ENCODE measurements around the gene RXRG.

Gene RXRG

GRCh38 chr1:165445388-165445787 lies 462 bp upstream of the RXRG start:
- DNase-seq: no peak

DNA sequence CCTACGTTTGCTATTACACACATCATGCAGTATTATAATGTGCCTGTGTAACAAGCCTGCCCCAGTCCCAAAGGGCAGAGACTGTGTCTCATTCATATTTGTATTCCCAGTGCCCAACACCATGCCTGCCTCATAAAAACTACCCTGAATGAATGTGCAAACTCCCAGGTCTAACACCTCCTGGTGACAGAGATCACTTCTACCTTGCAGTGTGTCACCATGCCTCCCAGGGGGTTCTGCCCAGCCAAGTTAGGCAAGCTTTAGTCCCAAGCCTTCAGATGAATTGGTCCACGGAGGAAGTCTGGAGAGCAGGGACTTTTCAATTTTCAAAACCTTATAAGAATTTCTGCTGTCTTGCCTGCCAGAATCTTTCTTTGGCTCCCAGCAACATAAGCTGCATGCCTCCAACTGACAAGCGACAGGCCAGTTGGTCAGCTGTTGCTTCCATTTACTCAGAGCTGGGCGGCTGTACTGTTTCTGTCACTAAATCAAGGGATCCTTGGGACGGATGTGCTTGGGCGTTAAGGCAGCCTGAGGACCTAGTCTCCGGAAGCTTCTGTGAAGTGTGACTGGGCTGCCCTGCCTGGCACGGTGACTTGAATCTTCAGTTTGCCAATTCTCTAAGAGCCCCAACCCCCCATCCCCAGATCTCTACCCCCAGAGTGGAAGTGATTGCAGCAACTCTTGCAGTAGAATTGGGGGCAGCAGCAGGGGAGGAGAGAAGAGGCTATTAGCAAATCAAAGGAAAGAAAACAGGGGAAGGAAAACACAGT lies 1.2 kb downstream of the RXRG start:
- no peak for DNase-seq

DNA sequence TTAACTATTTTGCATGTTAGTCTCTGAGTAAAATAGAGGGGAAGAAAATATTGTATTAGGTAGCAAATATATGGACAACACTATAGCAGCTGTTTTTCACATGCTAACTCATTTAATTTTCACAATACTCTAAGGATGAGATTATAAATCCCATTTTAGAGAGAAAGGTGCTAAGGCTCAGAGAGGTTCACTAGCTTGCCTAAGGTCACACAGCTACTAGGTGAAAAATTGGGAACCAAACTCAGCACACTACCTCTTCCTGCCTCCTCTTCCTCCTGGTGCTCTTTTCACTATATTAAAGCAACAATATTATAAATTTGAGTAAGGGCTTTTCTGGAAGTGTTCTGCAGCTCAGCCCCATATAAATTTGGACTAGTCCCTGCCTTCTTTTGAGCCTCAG lies 2.3 kb downstream of the RXRG start:
- DNase-seq: no peak

GRCh38 chr1:165442053-165442452 lies 2.9 kb downstream of the RXRG start:
- no peak for DNase-seq

DNA sequence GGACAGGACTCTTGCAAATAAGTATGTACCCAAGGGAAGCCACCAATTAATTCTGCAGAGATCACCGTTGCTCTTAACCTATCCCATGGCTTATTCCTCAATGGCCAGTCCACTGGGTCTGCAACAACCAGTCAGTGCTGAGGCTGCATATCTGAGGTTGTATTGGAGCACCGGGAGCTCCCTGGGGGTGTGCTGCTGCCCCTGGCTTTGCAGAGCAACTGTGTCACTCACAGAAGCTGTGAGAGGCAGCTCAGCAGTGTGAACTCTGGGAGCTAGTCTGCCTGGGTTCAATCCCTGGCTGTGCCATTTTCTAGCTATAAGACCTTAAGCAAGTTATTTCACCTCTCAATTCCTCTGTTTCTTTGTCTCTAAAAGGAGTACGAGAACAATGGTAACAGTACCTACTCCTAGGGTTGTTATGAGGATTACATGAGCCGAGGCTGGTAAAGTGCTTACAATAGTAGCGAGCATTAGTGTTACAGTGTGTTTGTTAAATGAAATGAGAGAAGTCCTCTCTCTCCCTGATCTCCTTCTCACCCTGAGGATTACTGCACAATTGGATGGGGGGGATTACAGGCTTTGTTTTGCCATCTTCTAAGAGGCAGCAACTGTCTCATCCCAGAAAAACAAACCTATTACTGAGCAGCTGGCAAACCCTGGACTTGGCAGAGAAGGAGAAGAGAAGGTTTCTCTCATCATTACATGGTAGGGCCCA lies 3.6 kb downstream of the RXRG start:
- no peak for DNase-seq

- no peak for DNase-seq
These were observed 5.6 kb downstream of the RXRG start for GRCh38 chr1:165439330-165439729.

GRCh38 chr1:165436994-165437393 lies 7.9 kb downstream of the RXRG start:
- DNase-seq: no peak

GRCh38 chr1:165435801-165436200 lies 9.1 kb downstream of the RXRG start:
- no peak for DNase-seq

DNA sequence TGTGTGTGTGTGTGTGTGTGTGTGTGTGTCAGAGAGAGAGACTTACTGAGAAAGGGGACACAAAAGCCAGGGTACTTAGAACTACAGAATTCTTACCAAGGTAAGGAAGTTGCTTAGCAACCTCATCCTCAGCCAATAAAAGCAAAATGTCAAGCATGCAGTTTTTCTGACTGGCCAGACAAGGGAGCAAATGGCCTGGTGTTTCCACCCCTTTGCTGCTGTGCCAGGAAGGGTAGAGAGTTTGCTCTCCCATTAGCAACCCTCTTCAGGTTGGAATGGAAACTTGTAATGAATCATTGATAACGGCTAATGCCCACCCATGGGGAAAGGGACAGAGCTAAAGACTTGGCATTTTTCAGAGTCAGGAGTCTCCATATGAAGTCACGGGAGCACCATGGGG lies 10.6 kb downstream of the RXRG start:
- no peak for DNase-seq

DNA sequence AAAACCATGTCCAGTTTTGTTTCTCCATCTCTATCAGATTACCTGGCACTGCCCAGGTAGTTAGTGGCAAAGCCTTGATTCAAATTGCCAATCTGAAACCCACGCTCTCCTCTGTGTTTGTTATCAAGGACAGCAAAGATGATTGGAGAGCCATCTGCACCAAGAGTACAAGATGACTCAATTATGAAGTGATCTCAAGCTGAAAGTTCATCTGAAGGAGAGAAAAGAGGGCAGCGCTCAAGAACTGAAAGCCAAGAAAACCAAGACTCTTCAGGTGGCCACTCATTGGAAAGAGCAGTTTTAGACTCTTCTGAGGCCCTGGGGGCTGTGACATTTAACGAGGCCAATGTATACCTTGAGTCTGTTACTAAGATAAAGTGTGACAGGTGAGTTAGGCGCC lies 13.8 kb downstream of the RXRG start:
- no peak for DNase-seq

GRCh38 chr1:165426745-165427144 lies 18.2 kb downstream of the RXRG start:
- no peak for DNase-seq

DNA sequence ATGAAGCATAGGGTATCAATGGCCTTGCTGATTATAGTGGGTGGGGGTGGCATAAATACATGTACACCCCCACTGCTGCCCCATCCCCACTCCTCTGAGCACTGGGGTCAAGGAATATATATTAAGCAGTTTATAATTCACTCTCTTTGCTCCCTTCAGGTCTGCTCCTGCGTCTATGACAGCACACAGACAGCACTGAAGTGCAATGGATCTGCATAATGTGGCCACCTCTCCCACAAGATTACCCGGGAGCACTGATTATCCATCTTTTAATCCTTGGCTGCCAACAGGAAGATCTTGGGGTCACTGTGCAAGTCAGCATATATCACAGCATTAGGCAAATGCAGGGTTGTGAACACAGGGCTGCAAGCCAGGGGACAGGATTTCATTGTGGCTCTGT lies 19.3 kb downstream of the RXRG start:
- no peak for DNase-seq

GRCh38 chr1:165424454-165425216 lies 20.3 kb downstream of the RXRG start:
- DNase-seq: no peak

DNA sequence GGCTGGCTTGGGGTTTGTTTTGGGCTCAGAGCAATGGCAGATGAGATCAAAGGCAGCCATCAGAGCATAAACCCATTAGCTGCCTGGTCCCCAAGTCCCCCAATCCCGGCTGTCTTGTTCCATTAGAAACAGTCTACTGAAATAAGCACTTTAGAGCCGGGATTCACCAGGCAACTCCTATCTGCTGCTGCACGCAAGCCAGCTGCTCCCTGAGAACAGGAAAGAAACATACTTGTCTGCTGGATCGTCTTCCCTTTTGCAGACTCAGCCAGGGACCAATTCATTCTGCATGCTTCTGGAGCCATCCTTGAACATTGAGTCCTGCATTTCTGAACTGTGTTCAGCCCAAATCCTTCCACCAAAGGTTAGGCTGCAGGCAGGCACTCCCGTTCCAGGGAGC lies 21.8 kb downstream of the RXRG start:
- no peak for DNase-seq

GRCh38 chr1:165420655-165421054 lies 24.3 kb downstream of the RXRG start:
- no peak for DNase-seq

GRCh38 chr1:165419839-165420238 lies 25.1 kb downstream of the RXRG start:
- DNase-seq: no peak

DNA sequence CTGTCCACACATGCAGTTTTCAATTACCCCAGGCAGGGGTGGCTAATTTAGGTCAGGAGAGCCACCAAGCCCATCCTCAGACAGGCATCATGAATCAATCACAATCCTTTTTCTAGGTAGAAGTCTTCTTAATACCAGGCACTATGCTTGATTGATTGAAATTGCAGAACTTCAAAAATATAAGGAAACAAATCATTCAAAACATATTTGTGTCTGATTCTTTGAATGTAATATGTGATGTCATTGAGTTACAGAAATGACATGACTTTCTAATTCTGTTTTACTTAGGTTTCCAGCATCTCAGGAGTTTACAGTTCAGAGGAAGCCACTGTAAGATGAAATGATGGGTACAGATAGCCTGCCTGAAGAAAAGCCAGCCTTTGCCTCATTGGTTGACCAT lies 26.7 kb downstream of the RXRG start:
- DNase-seq: no peak

DNA sequence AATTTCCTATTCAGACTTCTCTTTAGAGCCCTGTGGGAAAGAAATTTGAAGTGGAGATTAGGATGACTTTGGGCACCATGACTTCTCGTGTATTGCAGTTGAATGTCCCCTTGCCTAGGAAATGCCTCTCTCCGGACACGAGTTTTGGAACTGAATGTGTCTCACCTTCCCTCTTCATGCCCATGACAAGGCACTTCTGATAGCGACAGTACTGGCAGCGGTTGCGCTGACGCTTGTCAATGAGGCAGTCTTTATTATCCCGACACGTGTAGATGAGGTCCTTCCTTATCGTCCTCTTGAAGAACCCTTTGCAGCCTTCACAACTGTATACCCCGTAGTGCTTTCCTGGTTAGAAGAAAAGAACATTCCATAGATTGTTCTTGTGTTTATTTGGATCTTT lies 28.1 kb downstream of the RXRG start:
- DNase-seq: no peak

DNA sequence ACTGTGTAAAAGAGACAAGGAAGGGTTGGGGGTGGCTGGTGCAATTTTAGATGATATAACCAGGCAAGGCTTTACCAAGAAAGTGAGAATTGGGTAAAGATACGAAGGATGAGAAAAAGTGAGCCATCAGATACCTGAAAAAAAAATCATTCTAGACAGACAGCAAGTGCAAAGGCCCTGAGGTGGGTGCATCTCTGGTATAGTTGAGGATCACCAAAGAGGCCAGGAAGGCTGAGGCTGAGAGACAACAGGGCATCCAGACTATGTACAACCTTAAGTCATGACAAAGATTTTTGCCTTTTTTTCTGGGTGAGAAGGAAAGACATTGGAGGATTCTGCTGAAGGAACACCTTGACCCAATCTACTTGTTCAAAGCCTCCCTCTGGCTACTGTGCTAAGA lies 29.9 kb downstream of the RXRG start:
- no peak for DNase-seq

DNA sequence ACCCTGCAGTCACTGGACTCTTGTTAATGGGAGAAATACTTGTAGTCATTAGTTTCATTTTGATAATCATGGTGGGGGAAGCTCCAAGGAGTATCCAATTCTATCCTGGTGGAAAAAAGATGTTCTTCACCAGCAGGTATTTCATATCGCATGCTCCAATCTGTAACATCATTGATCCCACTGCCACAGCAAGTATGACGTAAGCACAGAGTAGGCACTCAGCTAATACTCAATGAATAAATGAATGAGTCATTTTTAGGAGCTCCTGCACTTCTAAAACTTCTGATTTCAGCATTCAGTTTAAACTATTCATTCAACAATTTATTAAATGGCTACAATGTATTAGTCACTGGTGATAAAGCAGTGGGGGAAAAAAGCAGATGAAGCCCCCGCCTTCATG lies 30.3 kb downstream of the RXRG start:
- DNase-seq: no peak

GRCh38 chr1:165411396-165411795 lies 33.5 kb downstream of the RXRG start:
- DNase-seq: no peak

GRCh38 chr1:165409657-165410358 lies 35.1 kb downstream of the RXRG start:
- no peak for DNase-seq

GRCh38 chr1:165408518-165408917 lies 36.4 kb downstream of the RXRG start:
- DNase-seq: peak; percentile 58

Data from NCI-H1694 treated with DMSO at 0.1 percent for 48 hours (cell line).